HG02642 (cell line): ENCODE results near the gene KCNK3.
"Not testable (repeated sequence)": the region's sequence is repeated elsewhere in the genome, so short reads cannot be mapped to it uniquely, and the experiment has no call there.

ENCODE experiments used
- ATAC-seq: cut with Tn5 transposase; IDR thresholded peaks from one replicate; pipeline ENCODE4 v1.9.1; 2021; ENCODE audit warnings: mild to moderate bottlenecking; ENCODE audit not compliant: unreplicated experiment, poor library complexity

KCNK3 gene

GRCh38 chr2:26692279-26692896 lies at the start of gene KCNK3:
KCNK3 (plus strand) TSS chr2:26692722; CDS start chr2:26692876, 154 bp downstream.
- no peak for ATAC-seq

GRCh38 chr2:26644188-26644835 lies 48.2 kb upstream of the KCNK3 start:
- ATAC-seq = no peak

- ATAC-seq = no peak
Measured at GRCh38 chr2:26645762-26646161, 46.8 kb upstream of the KCNK3 start.

GRCh38 chr2:26646986-26647672 lies 45.4 kb upstream of the KCNK3 start:
- ATAC-seq = no peak

GRCh38 chr2:26647981-26648380 lies 44.5 kb upstream of the KCNK3 start:
- no peak for ATAC-seq

- no peak for ATAC-seq
Measured at GRCh38 chr2:26648516-26648915, 44.0 kb upstream of the KCNK3 start.

GRCh38 chr2:26649322-26649721 lies 43.2 kb upstream of the KCNK3 start:
- ATAC-seq = no peak

GRCh38 chr2:26649992-26650712 lies 42.4 kb upstream of the KCNK3 start:
- no peak for ATAC-seq

GRCh38 chr2:26650713-26651469 lies 41.6 kb upstream of the KCNK3 start:
- ATAC-seq = no peak

GRCh38 chr2:26651470-26651771 lies 41.1 kb upstream of the KCNK3 start:
- no peak for ATAC-seq

- ATAC-seq = no peak
Measured at GRCh38 chr2:26651799-26652198, 40.7 kb upstream of the KCNK3 start.

- ATAC-seq = no peak
Measured at GRCh38 chr2:26652361-26653041, 40.0 kb upstream of the KCNK3 start.

- ATAC-seq = no peak
Measured at GRCh38 chr2:26653207-26654060, 39.1 kb upstream of the KCNK3 start.

- no peak for ATAC-seq
Measured at GRCh38 chr2:26654061-26654340, 38.5 kb upstream of the KCNK3 start.

- not testable (repeated sequence) for ATAC-seq
Measured at GRCh38 chr2:26655120-26655519, 37.4 kb upstream of the KCNK3 start.

GRCh38 chr2:26655611-26656195 lies 36.8 kb upstream of the KCNK3 start:
- ATAC-seq = no peak

- no peak for ATAC-seq
Measured at GRCh38 chr2:26657265-26657664, 35.3 kb upstream of the KCNK3 start.

- ATAC-seq = no peak
Measured at GRCh38 chr2:26658691-26659346, 33.7 kb upstream of the KCNK3 start.
